GM21737 (cell line): ENCODE measurements around the gene DPF3.
"Not testable (repeated sequence)": the region's sequence is repeated elsewhere in the genome, so short reads cannot be mapped to it uniquely, and the experiment has no call there.

Experiments
- ATAC-seq: cut with Tn5 transposase; IDR thresholded peaks from one replicate; pipeline ENCODE4 v1.9.1; 2021; ENCODE audit warnings: mild to moderate bottlenecking, moderate library complexity; ENCODE audit not compliant: unreplicated experiment

DPF3 gene

DNA sequence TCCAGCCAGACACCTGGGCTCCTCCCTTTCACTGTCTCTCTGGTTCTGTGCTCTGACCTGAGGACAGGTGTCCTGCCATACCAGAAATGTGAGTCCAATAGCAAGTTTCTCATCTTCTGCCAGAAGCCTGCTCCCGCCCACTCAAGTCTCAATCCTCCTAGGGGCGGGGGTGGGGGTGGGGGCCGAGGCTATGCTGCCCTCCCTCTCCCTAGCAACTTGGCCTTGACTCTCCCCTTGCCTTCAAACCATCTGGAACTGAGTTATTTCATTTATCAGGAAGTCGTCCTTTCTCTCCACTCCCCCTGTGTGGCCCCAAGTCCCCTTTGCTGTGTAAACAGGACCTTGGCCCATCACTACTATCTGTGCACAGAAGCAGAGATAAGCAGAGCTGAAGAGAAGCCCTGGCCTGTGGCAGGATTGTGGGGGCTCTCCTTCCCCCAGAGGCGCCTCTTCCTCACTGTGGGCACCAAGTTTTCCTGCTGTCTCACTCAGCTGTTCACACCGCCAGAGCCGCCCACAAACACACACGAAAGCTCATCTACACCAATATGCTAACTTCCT is 117.1 kb downstream of the DPF3 start:
- ATAC-seq, result no peak

DNA sequence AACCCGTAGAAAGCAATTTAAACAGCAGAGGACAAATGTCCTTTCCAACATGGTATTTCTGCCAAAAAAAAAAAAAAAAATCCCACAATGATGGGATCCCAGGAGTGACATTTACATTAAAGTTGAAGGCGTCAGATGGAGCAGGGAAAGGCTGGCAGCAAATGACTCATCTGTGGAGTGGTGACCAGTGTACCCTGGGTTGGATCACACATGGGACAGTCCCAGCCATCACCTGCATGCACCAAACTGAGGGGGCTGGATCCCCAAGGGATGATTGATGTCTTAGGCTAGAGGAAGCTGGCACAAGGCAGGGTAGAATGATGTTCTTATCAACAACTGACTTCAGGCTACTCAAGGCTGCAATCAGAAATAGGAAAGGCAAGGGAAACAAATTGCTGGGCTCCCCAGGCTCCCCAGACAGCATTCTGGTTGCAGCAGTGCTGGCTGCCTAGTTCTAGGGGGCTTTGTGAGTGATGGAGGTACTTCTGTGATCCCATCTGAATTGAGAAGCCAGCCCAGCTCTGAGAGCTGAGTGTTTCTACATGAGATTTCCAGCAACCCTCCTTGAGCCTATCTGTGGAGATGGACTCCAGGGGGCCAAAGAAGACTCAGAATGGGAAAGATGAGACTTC is 117.9 kb downstream of the DPF3 start:
- ATAC-seq, result no peak

DNA sequence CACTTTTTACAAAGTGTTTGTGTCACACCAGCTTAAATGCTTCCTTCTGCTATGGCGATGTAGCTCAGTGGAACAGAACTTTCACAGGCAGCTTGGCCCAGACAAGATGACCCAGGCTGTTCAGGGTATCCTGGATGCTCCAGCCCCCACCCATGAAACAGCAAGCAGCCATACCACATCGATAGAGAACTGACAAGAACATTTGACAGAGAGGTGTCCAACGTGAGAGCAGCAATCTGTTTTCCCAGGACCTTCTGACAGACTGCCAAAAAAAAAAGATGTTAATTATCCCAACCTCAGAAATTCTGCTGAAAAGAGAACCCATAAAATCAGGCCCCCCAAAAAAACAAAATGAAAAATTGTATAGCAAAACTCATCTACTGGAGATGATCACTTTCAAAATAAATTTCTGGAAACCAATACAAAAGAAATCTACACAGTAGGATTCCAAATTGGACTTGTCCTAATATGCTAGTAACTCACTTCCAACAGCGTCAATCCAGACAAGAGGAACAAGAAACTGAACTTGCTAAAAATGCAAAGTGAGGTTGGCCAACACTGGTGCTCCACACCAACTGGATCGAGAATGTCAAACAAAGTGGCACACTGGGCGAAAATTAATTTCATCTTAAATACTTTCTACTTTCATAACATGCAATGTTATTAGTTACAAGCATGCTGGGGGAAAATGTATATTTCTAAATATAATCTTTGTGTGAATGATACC is 118.8 kb downstream of the DPF3 start:
- no peak for ATAC-seq

DNA sequence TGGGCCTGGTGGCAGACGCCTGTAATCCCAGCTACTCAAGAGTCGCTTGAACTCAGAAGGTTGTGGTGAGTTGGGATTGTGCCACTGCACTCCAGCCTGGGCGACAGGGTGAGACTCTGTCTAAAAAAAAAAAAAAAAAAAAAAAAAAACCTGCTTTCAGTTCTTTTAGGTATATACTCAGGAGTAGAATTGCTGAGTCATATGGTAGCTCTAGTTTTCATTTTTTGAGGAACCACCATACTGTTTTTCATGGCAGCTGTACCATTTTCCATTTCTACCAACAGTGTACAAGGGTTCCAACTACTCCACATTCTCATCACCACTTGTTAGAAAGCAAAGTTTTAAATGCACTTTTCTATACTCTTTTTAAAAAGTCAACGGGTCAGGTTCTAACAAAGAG is 119.8 kb downstream of the DPF3 start:
- ATAC-seq, result no peak

DNA sequence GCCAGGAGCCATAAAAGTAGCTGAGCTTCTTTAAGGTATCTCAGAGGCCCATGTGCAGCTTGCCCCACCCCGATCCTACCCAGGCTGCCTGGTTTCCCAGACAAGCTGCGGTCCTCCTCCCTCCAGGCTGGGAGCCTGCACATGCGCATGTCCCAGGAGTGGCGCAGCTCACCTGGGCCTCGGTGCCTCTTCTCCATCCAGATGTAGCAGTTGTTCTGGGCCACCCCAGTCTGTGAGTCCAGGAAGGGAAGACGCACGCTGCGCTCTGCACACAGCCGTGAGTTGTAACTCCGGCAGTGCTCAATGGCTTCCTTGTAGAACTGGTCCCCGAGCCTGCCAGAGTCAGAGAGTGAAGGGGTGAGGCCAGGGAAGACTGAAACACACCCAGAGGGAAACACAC is 122.3 kb downstream of the DPF3 start:
- no peak for ATAC-seq

DNA sequence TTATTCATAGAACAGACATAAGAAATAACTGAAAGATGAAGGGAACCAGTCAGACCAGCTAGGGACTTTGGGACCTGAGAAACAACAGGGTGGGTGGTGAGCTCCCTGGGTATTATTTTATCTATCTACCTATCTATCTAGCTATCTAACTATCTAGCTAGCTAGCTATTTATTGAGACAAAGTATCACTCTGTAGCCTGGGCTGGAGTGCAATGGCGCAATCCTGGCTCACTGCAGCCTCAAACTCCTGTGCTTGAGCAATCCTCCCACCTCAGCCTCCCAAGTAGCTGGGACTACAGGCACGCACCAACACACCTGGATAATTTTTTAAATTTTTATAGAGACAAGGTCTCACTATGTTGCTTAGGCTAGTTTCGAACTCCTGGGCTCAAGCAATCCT is 127.6 kb downstream of the DPF3 start:
- ATAC-seq, result no peak

DNA sequence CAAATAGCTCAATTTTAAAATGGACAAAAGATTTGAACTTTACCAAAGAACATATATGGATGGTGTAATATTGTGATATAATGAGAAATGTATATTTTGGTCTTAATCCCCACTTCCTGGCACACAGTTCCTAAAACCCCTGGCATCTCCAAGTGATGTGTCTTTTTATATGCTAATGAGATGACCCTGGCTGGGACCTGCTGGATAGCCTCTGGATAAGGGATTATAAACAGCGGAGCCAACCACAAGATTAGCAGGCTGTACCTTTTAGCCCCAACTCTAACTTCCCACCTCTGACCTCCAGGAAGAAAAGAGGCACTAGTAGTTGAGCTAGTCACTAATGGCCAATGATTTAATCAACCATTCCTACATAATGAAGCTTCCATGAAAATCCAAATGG is 130.0 kb downstream of the DPF3 start:
- ATAC-seq, result no peak

DNA sequence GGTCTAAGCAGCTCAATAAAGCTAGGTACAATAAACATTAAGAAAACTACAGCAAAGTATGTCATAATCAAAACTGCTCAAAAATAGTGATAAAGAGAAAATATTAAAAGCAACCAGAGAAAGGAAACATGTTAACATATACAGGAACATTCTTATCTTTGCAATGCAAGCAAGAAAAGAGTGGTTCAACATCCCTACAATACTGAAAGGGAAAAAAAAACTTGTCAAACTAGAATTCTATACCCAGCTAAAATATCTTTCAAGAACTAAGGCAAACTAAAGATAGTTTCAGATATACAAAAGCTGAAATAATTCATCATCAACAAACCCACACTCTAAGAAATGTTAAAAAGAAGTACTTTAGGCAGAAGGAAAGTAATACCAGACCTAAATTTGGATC is 134.2 kb downstream of the DPF3 start:
- ATAC-seq, result no peak

DNA sequence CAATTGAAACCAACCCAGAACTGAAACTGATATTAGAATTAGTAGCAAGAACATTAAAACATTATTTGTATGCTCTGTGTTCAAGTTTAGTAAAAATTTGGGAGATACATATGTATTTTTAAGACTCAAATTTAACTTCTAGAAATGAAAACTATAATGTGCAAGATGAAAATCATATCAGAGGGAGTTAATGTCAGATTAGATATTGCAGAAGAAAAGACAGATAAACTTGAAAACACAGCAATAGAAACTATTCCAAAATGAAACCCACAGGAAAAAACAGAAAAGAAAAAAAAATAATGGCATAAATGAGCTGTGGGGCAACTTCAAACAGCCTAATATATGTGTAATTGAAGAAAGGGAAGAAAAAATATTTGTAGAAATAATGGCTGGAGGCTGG is 134.9 kb downstream of the DPF3 start:
- no peak for ATAC-seq

DNA sequence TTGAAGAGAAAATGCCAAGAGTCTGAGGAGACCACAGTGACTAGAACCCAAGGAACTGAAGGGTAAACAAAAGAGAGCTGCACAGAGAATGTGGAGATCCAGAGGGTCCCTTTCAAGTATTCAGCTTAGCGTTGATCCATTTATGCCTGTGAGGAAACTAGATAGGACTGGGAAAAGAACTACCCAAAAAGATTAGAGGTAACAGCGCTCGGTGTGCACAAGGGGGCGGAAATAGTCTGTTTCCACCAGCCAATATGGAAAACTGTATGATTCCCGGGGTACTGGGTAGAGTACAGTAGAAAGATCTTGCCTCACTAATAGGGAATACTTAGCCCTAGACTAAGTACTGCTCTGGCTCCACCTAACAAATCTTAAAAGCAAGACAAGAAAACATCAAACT is 135.5 kb downstream of the DPF3 start:
- ATAC-seq, result no peak

DNA sequence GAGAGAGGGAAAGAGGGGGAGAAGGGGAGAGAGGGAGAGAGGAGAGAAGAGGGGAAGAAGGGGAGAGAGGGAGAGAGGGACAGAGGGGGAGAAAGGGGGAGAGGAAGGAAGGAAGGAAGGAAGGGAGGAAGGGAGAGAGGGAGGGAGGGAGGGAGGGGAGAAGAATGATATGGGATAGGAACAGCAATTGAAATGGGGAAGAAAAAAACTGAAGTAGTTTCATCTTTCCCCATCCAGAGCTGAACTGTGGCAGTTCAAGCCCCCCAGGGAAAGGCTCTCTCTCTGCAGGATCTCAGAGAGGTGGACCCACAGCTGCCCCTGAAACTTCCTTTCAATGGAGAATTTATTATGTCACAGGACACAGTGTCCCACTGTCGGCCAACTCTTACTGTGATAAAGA is 136.9 kb downstream of the DPF3 start:
- no peak for ATAC-seq

DNA sequence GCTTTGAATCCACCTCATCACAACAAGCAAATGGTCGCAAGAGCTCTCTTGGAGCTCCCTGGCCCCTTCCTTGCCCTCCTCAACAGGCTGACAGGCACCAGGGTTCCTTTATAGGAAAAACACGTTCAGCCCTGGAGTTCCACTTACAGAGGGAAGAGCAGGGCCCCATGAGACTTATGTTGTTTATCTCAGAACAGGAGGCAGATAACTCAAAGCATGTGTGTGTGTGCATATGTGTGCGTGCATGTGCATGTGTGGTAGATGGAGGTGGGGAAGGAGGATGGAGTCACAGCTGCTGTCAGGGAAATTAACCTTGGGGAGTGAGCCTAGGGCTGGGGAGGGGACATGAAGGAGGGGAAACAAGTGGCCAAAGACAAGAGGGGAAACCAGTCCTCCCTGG is 138.1 kb downstream of the DPF3 start:
- ATAC-seq, result no peak

DNA sequence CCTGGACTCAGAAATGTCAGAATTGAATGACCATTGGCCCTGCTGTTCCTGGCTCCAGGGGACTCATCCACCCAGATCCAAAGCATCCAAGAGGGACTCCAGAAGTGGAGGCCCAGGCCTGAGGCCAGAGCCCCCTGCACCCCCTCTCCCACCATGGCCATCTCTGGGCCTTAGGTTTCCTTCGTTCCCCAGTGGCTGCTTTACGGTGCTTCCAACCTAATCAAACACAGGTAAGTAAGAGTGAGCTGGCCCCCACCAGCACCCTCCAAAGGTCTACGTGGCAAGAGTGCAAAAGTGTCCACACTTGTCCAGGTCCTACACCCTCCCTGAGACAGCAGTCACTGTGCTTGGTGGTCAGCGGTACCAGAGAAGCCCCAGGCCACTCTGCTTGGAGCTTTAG is 139.0 kb downstream of the DPF3 start:
- ATAC-seq, result no peak

DNA sequence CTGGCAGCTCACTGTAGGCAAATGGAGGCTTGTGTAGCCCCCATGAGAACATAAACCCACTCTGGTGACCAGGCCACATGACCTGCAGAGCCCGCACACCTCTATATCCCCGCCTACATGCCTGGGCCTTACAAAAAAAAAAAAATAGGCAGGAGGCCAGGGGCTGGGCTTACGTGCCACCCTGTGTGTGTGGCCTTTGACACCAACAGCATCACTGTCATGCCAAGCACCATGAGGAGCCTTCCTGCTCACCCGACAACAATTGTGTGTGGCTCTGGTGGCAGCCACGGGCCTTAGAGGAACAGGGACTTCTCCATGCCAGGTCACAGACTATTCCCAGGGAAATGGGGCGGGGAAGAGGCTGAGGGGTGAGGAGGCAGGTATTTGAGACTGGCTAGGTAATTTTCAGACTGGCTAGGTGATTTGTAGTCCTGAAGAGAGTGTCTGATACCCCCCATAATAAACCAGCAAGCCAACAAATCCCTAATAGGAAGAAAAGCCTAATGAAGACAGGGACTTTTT is 140.0 kb downstream of the DPF3 start:
- ATAC-seq, result no peak

DNA sequence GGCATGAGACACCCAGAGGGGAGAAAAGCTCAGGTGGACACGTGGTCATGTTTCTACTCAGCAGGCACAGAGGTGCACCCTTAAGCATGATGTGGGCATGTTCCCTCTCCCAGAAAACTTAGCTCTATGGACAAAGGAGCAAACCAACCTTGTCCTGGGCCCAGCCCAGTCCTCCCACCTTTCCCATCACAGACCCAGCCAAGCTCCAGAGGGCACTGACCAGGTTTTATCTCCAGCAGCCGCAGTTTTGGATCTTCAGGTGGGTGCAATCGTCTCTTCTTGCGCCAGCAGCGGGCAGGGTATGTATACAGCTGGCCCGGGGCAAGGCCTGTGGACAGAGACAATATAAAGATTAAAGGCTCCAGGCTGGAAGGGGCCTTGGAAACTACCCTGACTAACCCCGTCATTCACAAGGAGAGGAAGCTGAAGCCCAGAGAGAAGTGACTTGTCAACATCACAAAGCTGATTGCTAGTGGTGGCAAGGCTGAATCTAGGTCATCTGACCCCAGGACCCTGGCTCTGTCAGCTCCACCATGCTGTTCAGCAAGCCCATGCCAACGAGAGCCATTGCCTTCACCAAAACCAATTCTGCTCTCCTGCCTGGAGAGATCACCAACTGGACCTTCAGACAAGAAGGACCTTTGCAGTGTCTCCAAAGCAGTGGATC is 140.7 kb downstream of the DPF3 start:
- no peak for ATAC-seq

DNA sequence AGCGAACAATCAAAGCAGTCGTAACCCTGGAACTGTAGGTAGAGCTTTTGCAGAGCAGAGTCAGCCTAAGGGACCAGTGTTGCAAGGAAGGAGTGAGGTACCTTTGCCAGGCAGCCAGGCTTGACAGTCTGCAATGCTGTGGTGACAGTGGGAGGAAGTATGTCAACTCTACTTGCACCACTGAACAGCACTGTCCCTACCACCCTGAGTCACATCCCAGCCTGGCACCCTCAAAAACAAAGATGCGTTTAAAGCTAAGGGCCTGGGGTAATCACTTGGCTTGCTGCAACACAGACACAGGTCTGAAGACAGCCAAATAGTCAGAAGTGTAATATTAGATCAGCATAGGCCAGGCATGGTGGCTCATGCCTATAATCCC is 141.9 kb downstream of the DPF3 start:
- no peak for ATAC-seq

DNA sequence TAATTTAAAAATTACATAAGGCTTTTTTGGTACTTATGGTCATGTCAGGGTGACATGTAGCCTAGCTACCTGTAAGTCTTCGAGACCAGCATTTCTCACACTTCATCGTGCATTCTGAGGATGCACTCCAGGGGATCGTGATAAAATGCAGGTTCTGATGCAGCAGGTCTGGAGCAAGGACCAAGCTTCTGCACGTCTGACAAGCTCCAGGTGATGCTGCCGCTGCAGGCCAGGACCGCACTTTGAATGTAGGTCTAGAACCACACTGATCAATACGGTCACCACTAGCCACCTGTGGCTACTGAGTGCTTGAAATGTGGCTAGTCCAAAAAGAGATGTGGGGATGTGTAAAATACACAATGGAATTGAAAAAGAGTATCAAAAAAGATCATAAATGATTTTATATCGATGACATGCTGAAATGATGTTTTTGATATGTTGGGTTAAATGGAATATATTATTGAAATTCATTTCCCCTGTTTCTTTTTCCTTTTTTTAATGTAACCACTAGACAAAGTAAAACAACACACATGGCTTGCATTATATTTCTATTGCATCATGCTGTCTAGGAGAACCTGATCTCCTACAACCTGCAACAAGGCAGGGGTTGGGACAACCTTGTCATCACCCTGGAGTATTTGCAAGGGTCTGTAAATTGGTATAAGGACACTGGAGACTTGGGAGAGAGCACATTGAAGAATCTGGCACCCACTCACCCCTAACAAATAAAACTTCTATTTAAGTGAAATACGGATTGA is 142.4 kb downstream of the DPF3 start:
- ATAC-seq, result no peak

DNA sequence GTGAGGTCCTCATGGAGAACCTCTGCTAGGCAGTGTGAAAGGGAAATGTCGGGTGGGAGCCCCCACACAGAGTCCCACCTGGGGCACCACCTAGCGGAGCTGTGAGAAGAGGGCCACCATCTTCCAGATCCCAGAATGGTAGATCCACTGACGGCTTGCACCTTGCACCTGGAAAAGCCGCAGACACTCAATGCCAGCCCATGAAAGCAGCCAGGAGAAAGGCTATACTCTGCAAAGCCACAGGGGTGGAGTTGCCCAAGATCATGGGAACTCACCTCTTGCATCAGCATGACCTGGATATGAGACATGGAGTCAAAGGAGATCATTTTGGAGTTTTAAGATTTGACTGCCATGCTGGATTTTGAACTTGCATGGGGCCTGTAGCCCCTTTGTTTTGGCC is 145.0 kb downstream of the DPF3 start:
- not testable (repeated sequence) for ATAC-seq

DNA sequence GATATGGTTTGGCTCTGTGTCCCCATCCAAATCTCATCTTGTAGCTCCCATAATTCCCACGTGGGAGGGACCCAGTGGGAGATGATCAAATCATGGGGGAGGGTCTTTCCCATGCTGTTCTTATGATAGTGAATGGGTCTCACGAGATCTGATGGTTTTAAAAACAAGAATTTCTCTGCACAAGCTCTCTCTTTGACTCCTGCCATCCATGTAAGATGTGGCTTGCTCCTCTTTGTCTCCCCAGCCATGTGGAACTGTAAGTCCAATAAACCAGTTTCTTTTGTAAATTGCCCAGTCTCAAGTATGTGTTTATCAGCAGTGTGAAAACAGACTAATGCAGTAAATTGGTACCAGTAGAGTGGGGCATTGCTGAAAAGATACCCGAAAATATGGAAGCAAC is 146.2 kb downstream of the DPF3 start:
- ATAC-seq, result no peak

DNA sequence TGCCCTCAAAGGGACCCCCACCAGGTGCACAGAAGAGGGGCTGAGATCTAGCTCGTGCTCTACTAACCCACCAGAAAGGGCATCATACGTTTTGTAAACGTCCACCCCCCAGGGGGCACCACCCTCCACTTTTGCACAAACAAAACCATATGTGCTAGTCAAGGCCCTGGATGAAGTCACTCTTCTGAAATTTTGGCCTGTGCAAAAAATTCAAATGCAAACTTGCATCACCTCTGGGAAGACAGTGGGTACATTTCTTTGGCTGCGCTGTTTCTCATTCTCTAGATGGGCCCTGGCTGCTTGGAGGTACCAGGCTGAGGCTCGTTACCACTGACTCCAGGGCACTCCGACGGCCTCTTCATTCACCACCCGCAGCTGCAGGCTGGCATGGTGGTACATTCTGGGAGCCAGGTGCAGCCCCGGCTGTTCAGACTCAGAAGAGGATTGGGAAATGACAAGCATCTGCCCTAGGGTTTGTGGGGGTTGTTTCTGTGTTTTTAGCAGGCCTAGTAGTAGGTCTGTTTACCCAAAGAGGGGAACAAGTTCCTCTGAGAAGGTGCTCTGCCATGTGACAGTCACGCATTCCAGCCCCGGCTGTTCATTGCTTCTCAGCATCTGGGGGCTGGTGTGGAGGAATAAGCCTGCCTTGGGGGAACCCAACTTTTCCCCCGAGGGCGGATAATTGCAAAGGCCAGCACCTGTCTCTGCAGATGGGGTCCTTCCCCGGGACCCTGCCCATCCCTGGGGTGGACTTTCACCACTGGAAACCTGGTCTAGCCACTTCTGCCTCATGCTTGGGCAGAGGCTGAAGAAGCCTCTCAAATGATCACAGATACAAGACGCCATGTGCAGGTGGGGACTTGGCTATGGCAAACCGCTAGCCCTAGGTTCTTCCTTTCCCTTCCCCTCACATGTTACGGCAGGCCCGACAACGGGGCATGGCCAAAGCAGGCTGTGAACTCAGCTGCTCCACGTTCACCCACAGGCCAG is 147.6 kb downstream of the DPF3 start:
- no peak for ATAC-seq
